GM12873 (cell line): ENCODE results near the gene ANKRD24.

Source experiments
- TF ChIP-seq, protein P1 (sequence below): IDR thresholded peaks from 2 replicates; pipeline ENCODE4 v1.5.1; 2012; ENCODE audit warnings: low read depth, mild to moderate bottlenecking, moderate library complexity, low read length, control low read depth; ENCODE audit not compliant: insufficient read depth; ENCODE audit errors: missing control alignments

The ANKRD24 gene

GRCh38 chr19:4197625-4198466 is 15.4 kb downstream of the ANKRD24 start:
- TF ChIP-seq, protein P1, sequence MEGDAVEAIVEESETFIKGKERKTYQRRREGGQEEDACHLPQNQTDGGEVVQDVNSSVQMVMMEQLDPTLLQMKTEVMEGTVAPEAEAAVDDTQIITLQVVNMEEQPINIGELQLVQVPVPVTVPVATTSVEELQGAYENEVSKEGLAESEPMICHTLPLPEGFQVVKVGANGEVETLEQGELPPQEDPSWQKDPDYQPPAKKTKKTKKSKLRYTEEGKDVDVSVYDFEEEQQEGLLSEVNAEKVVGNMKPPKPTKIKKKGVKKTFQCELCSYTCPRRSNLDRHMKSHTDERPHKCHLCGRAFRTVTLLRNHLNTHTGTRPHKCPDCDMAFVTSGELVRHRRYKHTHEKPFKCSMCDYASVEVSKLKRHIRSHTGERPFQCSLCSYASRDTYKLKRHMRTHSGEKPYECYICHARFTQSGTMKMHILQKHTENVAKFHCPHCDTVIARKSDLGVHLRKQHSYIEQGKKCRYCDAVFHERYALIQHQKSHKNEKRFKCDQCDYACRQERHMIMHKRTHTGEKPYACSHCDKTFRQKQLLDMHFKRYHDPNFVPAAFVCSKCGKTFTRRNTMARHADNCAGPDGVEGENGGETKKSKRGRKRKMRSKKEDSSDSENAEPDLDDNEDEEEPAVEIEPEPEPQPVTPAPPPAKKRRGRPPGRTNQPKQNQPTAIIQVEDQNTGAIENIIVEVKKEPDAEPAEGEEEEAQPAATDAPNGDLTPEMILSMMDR = no peak

GRCh38 chr19:4198467-4199126 is 16.1 kb downstream of the ANKRD24 start:
- TF ChIP-seq, protein P1 = no peak

DNA sequence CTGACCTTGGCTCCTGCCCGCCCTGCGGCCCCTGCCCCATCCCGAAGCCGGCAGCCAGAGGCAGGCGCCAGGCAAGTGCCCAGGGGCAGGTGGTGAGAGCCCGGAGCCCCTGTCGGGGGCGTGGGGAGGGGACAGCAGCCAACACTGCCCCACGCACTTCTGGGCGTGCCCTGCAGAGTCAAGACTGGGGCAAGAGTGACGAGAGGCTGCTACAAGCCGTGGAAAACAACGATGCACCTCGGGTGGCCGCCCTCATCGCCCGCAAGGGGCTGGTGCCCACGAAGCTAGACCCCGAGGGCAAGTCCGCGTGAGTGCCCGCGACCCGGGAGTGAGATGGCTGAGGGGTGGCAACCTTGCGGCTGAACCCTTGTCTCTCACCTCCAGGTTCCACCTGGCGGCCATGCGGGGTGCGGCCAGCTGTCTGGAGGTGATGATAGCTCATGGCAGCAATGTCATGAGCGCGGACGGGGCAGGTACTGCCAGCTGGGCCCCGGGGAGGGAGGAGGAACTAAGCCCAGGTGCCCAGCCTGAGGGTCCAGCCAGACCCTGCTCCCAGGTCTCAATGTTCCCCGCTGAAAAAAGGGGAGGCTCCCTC is 17.3 kb downstream of the ANKRD24 start:
- TF ChIP-seq, protein P1 = peak; percentile 10

- TF ChIP-seq, protein P1 = no peak
These were observed 18.6 kb downstream of the ANKRD24 start for GRCh38 chr19:4200940-4201542.

GRCh38 chr19:4201798-4202197 is 19.3 kb downstream of the ANKRD24 start:
- TF ChIP-seq, protein P1 = no peak

DNA sequence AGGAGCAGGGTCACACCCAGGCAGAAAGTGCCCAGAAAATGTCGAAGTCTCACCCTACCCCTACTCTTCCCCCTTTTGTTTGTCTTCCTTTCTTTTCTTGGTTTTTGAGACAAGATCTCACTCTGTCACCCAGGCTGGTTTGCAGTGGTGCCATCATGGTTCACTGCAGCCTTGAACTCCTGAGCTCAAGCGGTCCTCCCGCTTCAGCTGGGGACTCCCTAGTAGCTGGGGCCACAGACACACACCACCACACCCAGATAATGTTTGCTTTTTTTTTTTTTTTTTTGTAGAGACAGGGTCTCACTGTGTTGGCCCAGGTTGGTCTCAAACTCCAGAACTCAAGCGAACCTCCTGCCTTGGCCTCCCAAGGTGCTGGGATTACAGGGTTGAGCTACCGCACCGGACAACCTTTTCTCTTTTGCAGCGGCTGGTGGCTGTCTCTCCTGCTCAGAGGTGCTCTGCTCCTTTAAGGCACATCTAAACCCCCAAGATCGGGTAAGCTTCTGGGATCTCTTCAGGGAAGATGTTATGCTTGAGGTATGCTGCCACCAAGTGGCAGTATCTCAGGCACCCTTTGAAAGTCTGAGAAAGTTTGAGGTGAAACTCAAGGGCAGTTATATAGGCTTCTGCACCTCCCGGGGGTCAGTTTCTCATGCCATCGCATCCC is 24.5 kb downstream of the ANKRD24 start:
- TF ChIP-seq, protein P1 = peak; percentile 53
